Left ventricle myocardium inferior (tissue), 1 donor: ENCODE results near the gene ZNF821. TPM values are rescaled to one million over a fixed set of nuclear protein-coding genes. Genes with fewer than 3 reads are reported as not detected.
"Not testable (repeated sequence)": the region's sequence is repeated elsewhere in the genome, so short reads cannot be mapped to it uniquely, and the experiment has no call there.

Source experiments
- DNase-seq: peaks from one replicate; pipeline ENCODE4 v3.0.0-alpha.2; 2020
- H3K27ac ChIP-seq: fragments of 200-600 bp; replicated peaks from 2 replicates; pipeline ENCODE4 v1.8.0; 2021
- H3K27me3 ChIP-seq: fragments of 200-600 bp; 2 replicates; pipeline ENCODE4 v1.8.0; 2021; ENCODE audit warnings: low read depth
- H3K36me3 ChIP-seq: fragments of 200-600 bp; 2 replicates; pipeline ENCODE4 v1.8.0; 2021
- H3K4me1 ChIP-seq: fragments of 200-600 bp; 2 replicates; pipeline ENCODE4 v1.8.0; 2021
- H3K4me3 ChIP-seq: fragments of 200-600 bp; 2 replicates; pipeline ENCODE4 v1.8.0; 2021; ENCODE audit warnings: mild to moderate bottlenecking, moderate library complexity
- H3K9me3 ChIP-seq: fragments of 200-600 bp; replicated peaks from 2 replicates; pipeline ENCODE4 v1.8.0; 2021
- intact Hi-C: fragments of 100-400 bp; cut with micrococcal nuclease; formaldehyde crosslinking; loops from one replicate; pipeline ENCODE4 v1.11.0; 2022
- total RNA-seq: library from RNA; stranded (reverse); fragmentation: NEBNext Ultra II Directional; extraction: Animal tissue kit (Norgen Biotek cat#: 25700); gene quantifications from one replicate; pipeline ENCODE4 v1.2.1, GENCODE V29; 2021
- TF ChIP-seq, protein P1 (sequence below): fragments of 200-600 bp; IDR thresholded peaks from 2 replicates; pipeline ENCODE4 v1.8.0; 2021; ENCODE audit warnings: antibody characterized with exemption, mild to moderate bottlenecking, borderline replicate concordance
- donor health status: DM: no; HTN: yes; CAD: no; lungs with severe emphysema.

Gene ZNF821
- total RNA-seq, 1 donor from 2014 or later, result 3.0 TPM

DNA sequence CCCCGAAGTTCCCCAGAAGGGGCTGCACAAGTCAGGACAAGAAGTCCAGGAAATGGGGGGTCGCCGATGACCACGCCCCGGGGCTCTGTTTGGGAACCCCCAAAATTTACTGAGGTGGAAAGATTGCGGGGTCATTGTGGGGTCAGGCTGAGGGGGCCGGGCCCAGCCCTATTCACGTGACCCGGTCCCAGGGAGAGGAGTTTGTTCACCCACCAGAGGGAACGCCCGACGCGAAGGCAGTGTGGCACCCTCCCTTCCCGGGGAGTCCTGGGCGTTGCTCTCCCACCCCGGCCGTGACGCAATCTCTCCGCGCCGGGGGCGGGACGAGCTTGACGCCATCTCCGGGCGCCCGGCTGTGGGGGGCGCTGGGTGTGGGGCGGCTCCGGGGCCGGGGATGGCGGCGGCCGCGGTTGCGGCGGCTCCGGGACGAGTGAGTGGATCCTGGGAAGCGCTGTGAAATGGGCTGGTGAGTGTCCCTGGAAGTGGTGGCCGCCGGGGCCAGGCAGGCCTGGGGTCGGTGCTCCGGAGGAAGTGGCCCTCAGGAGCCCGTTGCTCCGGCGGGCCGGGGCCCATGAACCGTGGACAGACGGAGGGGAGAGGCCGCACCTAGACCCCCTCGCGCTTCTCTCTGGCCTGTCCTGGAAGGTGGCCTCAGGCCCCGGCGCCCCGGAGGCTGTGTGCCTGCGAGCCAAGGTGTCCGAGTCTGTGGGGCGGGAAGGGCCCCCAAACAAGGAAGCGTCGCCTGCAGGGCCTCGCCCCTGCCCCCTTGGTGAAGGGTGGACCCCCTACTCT, 38.1 kb downstream of the ZNF821 start, which contains the start of gene ATXN1L:
Gene ATXN1L, plus strand, starts transcription at position 338 of the 792 bp plus-strand sequence. CDS start 3,765 bp downstream, outside the sequence.
- Histone ChIP-seq H3K4me3 (peak within 1 kb of the TSS; percentile 100), H3K9me3 (no peaks in the 10 kb centered on the region), H3K36me3 (peaks cover 30% of the 10 kb centered on the region), H3K27ac (peak within 1 kb of the TSS; percentile 93), H3K4me1 (peaks cover 37% of the 10 kb centered on the region), H3K27me3 (no peaks in the 10 kb centered on the region)
- DNase-seq, result peak; percentile 91
- TF ChIP-seq, protein P1, sequence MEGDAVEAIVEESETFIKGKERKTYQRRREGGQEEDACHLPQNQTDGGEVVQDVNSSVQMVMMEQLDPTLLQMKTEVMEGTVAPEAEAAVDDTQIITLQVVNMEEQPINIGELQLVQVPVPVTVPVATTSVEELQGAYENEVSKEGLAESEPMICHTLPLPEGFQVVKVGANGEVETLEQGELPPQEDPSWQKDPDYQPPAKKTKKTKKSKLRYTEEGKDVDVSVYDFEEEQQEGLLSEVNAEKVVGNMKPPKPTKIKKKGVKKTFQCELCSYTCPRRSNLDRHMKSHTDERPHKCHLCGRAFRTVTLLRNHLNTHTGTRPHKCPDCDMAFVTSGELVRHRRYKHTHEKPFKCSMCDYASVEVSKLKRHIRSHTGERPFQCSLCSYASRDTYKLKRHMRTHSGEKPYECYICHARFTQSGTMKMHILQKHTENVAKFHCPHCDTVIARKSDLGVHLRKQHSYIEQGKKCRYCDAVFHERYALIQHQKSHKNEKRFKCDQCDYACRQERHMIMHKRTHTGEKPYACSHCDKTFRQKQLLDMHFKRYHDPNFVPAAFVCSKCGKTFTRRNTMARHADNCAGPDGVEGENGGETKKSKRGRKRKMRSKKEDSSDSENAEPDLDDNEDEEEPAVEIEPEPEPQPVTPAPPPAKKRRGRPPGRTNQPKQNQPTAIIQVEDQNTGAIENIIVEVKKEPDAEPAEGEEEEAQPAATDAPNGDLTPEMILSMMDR, result peak; percentile 23
- intact Hi-C loops, result no loop called here

DNA sequence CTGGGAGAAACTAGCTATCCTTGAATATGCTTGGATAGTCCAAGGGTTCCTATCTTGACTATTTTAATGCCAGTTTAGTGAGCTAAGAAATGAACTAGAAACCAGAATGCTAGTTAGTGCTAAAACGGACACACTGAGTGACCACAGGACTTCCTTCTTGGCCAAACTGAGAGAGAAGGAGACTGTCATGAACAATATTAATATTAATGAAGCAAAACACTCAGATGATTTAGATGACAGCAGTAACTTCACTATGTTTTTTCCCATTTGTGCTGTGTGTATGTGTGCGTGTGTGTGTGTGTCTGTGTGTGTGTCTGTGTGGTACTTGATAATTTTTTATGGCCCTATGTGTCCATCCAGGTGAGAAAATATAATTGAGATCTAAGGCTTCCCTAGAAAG, 40.4 kb downstream of the ZNF821 start:
- Histone ChIP-seq H3K4me1 (peaks cover 34% of the 10 kb centered on the region), H3K36me3 (peaks cover 8% of the 10 kb centered on the region), H3K27me3 (no peaks in the 10 kb centered on the region), H3K4me3 (no peak overlapping the region), H3K27ac (no peak overlapping the region), H3K9me3 (no peaks in the 10 kb centered on the region)
- DNase-seq, result no peak
- intact Hi-C loops, result no loop called here
- TF ChIP-seq, protein P1, result no peak

DNA sequence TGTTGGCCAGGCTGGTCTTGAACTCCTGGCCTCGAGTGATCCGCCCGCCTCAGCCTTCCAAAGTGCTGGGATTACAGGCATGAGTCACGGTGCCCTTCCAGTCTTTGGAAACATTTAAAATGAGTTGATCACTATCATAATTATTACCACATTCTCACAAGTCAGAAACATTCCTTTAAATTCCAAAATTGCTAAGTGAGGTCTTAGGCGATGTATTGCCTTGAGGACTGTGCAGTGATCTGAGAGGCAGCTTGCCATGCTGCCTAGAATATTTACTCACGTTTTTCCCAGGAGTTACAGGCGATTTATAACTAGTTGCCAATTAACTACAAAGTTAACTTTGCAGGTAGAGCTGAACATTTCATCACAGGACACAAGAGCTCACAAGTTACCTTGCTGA, 43.9 kb downstream of the ZNF821 start:
- no peaks in the 10 kb centered on the region for H3K27me3 ChIP-seq

DNA sequence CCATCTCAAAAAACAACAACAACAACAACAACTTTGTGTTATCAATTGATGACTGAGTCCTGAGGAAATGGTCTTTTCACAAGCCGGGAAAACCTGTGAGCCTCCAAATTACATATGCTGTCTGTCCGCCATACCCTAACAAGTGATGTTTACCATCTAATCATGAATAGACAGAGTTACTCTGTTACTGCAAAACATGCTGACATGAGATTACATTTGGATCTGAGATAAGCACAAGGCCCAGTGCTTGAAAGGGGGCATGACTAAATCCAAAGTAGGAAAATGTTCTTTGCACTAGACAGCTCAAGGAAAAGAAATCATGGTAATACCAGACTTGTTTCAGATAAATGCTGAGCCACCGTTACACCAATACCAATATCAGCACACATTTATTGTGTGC, 46.8 kb downstream of the ZNF821 start:
- TF ChIP-seq, protein P1, result no peak
- H3K4me1 ChIP-seq, result no peaks in the 10 kb centered on the region
- no peaks in the 10 kb centered on the region for H3K9me3 ChIP-seq
- no peaks in the 10 kb centered on the region for H3K27me3 ChIP-seq
- no peaks in the 10 kb centered on the region for H3K36me3 ChIP-seq
- no peak overlapping the region for H3K27ac ChIP-seq
- intact Hi-C loops, result no loop called here
- no peak overlapping the region for H3K4me3 ChIP-seq
- DNase-seq, result no peak

More for the DNA sequence above, 43.9 kb downstream of the ZNF821 start:
- Histone ChIP-seq H3K4me3 (no peak overlapping the region), H3K9me3 (no peaks in the 10 kb centered on the region), H3K27ac (no peak overlapping the region), H3K36me3 (no peaks in the 10 kb centered on the region), H3K4me1 (no peaks in the 10 kb centered on the region)
- intact Hi-C loops, result no loop called here
- TF ChIP-seq, protein P1, result no peak
- no peak for DNase-seq

DNA sequence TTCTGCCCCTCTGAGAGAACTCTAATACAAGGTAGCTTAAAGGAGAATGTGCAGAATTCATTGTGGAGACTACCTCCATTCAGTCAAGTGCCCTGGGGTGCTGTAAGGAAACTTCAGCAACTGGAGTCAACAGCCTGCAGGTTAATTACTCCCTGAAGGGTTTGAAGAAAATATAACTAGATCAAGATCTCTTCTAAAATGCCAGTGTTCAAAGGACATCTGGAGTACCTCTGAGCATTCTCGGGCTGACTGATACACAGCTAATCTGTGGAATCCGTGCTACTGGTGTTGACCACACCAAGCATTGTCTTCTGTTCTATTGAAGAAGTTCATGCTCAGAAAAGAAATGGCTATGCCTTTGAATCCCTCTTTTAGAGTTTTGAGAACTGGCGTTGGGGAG, 49.7 kb downstream of the ZNF821 start:
- Histone ChIP-seq H3K27ac (no peak overlapping the region), H3K4me3 (no peak overlapping the region), H3K27me3 (no peaks in the 10 kb centered on the region), H3K4me1 (no peaks in the 10 kb centered on the region), H3K36me3 (no peaks in the 10 kb centered on the region), H3K9me3 (no peaks in the 10 kb centered on the region)
- DNase-seq, result no peak
- TF ChIP-seq, protein P1, result no peak
- intact Hi-C loops, result no loop called here

DNA sequence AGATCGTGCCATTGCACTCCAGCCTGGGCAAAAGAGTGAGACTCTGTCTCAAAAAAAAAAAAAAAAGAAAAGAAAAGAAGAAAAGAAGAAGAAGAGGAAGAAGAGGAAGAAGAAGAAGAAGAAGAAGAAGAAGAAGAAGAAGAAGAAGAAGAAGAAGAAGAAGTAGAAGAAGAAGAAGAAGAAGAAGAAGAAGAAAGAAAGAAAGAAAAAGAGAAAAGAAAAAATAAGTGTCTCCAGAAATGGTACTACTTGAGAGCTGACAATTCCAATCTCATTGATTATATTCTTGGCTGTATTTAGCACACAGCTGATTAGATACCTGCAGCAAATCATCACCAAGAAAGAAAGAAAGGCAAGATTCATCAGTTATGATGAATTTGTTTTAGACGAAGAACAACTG, 51.9 kb downstream of the ZNF821 start:
- H3K4me3 ChIP-seq, H3K4me1 ChIP-seq, H3K36me3 ChIP-seq, DNase-seq, H3K9me3 ChIP-seq, intact Hi-C loops, H3K27me3 ChIP-seq, H3K27ac ChIP-seq: not testable (repeated sequence)

DNA sequence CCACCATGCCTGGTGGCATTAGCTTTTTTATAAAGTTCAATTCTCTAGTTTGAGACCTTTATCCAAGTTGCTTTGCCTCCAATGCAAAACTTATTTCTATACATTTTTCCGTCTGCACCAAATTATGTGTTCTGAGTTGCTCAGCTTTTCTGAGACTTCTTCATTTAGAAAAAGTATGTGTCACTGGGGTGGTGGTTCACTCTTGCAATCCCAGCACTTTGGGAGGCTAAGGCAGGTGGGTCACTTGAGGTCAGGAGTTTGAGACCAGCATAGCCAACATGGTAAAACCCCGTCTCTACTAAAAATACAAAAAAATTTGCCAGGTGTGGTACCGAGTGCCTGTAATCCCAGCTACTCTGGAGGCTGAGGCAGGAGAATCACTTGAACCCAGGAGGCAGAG, 52.3 kb downstream of the ZNF821 start:
- H3K27ac ChIP-seq, H3K9me3 ChIP-seq, DNase-seq, H3K36me3 ChIP-seq, H3K4me3 ChIP-seq, intact Hi-C loops, H3K27me3 ChIP-seq, H3K4me1 ChIP-seq: not testable (repeated sequence)
